Stimulated activated CD4-positive, alpha-beta T cell treated with anti-CD3 and anti-CD28 coated beads, Interleukin-4, amount 100 ng/mL, for 24 hours (primary cell): ENCODE results near the gene LBP.
"Not testable (repeated sequence)": the region's sequence is repeated elsewhere in the genome, so short reads cannot be mapped to it uniquely, and the experiment has no call there.

Experiments
- DNase-seq: peaks from one replicate; pipeline ENCODE4 v3.0.0-alpha.2; 2020

LBP gene, protein sequence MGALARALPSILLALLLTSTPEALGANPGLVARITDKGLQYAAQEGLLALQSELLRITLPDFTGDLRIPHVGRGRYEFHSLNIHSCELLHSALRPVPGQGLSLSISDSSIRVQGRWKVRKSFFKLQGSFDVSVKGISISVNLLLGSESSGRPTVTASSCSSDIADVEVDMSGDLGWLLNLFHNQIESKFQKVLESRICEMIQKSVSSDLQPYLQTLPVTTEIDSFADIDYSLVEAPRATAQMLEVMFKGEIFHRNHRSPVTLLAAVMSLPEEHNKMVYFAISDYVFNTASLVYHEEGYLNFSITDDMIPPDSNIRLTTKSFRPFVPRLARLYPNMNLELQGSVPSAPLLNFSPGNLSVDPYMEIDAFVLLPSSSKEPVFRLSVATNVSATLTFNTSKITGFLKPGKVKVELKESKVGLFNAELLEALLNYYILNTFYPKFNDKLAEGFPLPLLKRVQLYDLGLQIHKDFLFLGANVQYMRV

DNA sequence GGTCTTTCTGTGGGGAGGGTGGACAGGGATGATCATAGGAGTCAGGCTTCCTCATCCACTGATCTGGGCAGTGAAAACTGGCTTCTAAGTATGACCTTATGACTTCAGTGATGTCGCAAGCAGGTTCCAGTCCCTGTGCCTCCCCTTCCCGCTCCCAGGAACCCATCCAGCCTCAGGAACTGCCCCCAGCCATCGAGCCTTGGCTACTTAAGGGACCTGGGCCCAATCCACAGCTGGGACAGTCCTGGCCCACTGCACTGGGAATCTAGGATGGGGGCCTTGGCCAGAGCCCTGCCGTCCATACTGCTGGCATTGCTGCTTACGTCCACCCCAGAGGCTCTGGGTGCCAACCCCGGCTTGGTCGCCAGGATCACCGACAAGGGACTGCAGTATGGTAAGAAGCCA lies at the start of gene LBP:
TSS of gene LBP (plus strand) at position 236 of the 405 bp plus-strand sequence. CDS start at position 271, 35 bp downstream.
- DNase-seq = no peak

DNA sequence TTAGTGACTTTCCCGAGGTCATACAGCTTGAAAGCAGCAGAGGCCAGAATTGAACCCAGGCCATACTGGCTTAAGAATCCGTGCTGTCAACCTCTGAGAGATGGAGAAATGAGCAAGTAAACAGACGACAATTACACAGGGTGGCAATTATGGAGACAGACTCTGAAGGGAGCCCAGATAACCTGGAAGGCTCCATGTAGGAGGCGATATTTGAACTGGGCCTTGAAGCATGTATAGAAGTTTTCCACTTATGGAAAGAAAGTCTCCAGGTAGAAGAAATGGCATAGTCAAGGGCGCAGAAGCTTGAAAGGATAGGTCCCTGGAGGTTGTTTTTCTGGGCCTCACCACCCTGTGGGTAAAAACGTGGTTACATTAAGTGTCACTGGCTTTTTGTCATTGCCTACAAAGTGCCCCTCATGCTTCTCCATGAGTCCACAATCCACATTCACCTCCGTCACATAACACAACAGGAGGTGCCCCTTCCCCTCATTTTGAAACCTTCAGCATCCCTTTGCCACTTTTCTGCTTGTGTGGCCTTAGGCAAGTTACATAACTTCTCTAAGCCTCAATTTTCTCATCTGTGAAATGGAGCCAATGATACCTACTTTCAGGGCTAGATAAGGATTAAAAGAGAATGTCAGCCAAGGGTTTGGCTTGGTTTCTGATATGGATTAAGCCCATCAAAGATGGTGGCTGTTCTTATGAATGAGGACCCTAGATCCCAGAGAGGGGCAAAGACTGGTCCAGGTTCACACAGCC lies 48.2 kb upstream of the LBP start:
- DNase-seq = no peak

DNA sequence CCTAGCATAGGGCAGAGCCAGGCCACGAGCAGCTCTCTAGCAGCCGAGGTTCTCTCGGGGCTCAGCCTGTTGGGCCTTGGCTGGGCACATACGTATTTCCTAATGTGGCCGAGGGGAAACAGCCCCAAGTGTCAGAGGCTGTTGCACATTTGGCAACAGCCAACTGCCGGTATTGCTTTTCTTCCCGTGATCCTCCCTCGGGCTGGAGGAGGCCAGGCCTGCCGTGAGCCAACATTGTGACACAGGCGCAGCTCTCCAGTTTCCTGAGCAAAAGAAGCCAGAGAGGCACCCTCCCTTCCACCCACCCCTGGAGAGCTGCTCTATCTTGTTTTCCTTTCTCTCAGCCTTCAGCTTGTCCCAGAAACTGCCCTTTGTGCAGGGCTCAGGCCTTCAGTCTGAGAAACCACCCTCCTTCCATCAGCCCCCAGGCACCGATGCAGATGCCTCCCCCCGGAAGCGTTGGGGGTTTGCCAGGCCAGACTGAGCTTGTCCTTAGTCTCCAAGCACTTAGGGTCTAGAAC lies 47.5 kb upstream of the LBP start:
- no peak for DNase-seq

DNA sequence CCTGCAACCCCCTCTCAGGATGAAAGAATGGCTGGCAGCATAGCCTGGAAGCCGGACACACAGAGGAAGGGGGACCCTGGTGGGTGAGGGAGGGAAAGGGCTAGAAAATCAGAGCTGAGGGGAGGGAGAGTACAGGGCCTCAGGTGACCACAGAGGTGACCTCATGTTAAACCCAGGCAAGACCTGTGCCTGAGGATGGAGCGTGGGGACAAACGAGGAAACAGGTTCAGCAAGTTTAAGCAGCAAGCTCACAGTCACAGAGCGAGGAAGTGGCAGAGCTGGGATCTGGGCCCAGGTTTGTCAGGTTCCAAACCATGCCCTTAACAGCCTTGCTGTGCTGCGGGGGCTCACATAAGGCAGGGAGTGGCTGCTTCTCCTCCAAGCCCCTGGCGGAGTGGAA lies 46.3 kb upstream of the LBP start:
- DNase-seq = no peak

DNA sequence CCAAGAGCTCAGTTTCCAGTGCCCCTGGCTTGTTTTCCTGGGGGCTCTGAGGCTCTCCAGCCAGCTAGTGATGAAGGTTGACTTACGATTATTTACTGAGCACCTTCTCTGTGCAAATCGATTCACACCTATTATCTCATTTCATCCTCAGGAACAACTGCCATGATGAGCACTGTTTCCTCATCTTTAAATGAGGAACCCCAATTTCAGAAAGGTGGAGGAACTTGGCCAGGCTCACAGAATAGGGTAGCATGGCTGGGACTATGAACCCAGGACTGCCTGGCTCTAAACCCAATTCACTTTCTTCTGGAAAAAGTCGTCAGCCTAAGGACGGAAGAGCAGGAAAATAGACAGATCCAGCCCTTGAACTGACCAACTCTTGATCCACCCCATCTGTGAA lies 45.8 kb upstream of the LBP start:
- DNase-seq = no peak

DNA sequence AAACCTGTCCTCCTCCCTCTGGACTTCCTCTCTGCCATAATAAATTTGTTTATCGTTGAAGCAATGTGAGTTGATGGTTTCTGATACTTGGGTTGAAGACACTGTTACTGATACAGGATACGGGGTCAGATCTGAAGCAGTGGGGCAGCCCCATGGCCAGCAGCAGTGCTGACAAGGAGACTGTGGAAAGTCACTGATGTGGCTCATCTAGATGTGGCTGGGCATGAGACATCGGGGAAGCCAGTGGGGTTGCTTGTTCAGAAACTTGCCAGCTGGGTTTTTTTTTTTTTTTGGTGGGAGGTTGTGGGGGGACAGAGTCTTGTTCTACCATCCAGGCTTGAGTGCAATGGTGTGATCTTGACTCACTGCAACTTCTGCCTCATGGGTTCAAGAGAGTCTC lies 45.0 kb upstream of the LBP start:
- no peak for DNase-seq

DNA sequence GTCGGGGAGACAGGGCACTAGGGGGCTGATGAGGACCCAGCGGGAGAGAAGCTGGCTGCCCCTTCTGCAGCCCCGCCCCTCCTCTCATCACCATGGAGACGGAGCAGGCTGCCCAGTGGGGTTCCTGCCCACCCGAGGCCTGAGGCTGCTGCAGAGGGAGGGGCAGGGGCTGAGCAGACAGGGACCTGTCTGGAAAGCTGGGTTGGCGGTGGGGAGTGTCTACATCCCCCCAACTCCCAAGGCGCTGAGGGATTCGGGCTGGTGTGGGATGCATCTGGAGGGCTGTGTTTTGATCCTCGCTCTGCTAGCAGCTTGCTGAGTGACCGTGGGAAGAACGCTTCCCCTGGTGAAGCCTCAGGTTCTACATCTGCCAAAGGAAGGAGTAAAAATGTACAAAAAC lies 43.5 kb upstream of the LBP start:
- DNase-seq = no peak

DNA sequence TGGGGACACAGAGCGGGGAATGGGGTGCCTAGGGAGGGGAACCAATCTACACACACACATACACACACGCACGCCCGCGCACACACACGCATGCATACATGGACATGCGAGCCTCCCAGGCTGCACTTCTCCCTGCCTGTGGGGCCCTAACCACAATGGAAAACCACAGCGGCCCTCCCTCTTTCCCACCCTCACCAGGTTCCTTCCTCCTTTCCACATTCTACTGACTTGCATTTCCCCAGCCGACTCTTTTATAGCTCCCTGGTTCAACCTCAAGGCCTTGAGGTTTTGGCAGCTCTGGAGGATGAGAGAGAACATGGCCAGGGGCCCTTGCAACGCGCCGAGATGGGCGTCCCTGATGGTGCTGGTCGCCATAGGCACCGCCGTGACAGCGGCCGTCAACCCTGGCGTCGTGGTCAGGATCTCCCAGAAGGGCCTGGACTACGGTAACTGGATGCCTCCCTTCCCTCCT lies 42.3 kb upstream of the LBP start, which contains the start of gene BPI:
TSS of gene BPI (plus strand) at position 249 of the 472 bp plus-strand sequence. CDS start at position 317, 68 bp downstream.
- DNase-seq = no peak

DNA sequence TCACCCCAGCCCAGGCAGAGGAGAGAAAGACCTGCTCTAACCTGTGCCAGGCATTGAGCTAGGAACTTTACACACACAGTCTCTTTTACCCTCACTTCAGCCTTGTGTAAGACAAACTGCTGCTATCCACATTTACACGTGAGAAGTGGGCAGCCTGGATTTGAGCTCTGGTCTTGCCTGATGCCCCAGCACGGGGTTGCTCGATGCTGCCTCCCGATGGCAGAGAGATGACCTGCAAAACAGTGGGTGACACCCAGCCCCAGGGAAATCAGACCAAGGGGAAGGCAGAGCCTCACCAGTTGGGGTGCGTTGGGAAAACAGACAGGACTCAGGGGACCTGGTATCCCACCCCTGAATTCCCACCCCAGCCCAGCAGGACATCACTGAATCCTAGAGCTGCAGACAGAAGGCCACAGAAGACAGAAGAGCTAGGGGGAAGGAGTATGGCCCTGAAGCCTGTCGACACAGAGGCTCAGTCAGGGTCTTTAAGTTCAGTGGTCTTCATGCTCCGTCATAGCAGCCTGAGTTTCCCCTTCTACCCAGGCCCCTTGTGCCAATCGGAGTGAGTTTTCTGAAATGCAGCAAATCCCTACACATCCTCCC lies 41.3 kb upstream of the LBP start:
- no peak for DNase-seq

DNA sequence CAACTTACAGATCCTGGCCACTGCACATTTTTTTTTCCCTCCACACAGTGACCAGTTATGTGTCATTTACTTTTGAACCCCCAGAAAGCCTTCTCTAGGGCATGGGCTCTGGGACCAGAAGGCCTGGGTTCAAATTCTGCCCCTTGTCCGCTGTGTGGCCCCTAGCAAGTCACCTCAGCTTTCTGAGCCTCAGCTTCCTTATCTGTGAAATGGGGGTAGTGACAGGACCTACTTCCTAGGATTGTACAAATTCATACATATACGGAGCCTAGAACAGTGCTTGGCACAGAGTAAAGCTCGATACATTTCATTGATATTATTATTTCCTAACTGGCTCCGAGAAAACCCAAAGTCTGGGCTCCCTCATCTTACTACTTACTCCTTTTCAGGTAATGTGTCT lies 40.7 kb upstream of the LBP start:
- DNase-seq = no peak

DNA sequence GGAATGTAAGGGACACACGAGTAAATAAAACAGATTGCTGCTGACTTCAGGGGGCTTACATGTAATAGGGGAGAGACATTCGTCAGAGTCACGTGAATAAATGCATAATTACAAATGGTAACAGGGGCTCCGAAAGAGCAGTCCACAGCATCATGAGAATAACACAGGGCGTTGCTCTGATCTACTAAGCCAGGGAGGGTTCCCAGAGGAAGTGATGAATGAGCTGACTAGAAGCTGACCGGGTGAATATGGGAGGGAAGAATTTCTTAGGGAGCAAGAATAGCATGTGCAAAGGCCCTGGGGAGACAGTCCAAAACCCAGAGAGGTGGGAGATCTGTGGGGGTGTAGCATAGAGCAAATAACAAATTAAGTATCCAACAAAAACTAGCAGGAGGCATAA lies 39.9 kb upstream of the LBP start:
- no peak for DNase-seq

DNA sequence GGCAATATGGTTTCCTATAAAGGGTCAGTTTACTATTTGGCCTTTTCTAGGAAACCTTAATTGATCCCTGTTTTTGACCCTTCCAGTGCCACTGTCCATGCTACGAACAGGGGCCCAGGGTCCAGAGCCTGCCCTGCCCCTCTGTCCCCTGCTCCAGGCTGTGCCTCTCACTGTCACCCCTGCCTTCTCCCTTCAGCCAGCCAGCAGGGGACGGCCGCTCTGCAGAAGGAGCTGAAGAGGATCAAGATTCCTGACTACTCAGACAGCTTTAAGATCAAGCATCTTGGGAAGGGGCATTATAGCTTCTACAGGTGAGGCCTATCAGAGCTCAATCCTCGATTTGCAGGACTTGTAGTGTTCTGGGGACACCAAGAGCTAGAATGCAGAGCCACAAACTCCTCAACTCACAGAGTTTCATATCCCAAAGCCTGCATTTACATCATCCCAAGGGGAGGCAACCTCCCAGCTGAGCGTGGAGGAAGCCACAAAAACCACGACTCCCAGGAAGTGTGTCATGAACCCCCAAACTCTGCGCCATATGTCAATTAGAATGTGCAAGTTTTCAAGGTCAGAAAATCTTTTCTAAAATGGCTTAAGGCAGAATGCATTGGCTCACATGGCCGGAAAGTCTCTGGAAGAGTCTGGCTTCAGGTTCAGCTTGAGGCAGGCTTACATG lies 38.8 kb upstream of the LBP start:
- DNase-seq = no peak

DNA sequence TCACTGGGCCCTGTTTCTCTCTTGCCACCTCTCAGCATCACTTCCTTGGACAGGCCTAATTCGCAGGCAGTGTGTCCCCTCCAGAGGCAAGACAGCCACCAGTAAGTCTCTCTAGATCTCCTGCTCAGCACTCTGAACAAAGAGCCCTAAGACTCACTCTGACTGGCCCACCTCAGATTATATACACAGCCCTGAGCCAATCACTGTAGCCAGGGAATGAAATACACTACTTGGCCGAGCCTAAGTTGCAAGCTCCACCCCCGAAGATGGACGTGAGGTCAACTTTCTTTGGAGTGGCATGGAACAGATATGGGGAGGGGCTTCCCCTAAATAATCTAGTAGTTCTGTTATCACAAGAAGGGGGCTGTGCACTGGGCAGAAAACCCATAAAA lies 38.2 kb upstream of the LBP start:
- no peak for DNase-seq

DNA sequence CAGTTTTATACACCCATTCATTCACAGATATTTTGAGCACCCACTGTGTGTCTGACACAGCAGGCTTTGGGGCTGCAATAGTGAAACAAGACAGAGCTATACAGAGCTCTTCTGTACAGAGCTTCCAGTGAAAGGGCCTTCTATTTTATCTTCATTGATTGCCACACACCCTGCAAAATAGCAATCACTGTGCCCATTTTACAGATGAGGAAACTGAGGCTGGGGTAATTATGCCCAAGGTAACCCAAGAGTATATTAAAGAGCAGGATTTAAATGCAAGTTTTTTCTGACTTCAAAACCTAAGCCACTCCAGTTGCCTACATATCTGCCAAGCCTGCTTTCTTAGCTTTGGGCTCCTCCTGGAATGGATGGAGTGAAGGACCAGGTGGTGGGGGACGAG lies 37.8 kb upstream of the LBP start:
- DNase-seq = no peak

DNA sequence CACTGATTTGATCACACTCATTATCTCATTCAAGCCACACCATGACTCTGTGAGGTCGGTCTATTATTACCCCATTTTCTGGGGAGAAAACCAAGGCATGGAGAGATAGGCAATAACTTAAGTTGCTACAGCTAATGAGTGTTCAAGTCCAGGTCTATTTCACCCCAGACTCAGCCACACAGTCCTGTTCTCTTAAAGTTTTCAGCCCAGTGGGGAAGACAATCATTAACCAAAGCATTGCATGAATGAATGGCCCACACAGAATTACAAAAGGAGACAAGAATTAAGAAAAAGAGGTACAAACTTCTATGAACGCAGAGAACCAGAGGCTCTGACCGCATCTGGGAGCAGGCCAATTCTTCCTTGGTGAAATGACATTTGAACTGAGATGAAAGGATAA lies 35.2 kb upstream of the LBP start:
- no peak for DNase-seq

DNA sequence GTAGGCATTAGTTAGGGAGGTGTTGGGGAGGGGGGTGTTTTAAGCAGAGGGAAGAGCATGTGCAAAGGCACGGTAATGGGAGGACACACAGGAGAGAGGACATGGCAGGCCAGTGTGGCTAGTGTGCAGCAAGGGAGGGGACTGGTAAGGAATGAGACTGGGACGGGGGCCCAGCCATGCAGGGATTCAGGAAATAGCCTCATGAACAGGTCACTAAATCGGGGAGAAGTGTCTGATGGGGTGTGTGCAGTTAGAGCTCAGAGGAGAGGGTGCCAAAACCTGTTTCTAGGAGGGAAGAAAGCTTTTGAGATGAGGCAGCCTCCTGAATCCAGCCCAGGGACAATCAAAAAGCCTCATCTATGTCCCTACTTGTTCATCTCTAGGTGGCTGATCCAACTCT lies 34.8 kb upstream of the LBP start:
- no peak for DNase-seq

DNA sequence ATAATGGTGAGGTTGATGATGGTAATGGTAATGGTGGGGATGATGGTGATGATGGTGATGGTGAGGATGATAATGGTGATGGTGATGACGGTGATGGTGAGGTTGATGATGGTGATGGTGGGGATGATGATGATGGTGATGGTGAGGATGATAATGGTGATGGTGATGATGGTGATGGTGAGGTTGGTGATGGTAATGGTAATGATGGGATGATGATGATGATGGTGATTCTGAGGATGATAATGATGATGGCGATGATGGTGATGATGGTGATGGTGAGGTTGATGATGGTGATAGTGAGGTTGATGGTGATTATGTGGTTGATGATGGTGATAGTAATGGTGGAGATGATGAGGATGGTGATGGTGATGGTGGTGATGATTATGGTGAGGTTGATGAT lies 32.6 kb upstream of the LBP start:
- DNase-seq = no peak

DNA sequence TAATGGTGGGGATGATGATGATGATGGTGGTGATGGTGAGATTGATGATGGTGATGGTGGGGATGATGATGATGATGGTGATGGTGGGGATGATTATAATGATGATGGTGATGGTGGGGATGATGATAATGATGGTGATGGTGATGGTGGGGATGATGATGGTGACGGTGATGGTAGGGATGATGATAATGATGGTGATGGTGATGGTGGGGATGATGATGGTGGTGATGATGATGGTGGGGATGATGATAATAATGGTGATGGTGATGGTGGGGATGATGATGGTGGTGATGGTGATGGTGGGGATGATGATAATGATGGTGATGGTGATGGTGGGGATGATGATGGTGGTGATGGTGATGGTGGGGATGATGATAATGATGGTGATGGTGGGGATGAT lies 31.9 kb upstream of the LBP start:
- DNase-seq = not testable (repeated sequence)

DNA sequence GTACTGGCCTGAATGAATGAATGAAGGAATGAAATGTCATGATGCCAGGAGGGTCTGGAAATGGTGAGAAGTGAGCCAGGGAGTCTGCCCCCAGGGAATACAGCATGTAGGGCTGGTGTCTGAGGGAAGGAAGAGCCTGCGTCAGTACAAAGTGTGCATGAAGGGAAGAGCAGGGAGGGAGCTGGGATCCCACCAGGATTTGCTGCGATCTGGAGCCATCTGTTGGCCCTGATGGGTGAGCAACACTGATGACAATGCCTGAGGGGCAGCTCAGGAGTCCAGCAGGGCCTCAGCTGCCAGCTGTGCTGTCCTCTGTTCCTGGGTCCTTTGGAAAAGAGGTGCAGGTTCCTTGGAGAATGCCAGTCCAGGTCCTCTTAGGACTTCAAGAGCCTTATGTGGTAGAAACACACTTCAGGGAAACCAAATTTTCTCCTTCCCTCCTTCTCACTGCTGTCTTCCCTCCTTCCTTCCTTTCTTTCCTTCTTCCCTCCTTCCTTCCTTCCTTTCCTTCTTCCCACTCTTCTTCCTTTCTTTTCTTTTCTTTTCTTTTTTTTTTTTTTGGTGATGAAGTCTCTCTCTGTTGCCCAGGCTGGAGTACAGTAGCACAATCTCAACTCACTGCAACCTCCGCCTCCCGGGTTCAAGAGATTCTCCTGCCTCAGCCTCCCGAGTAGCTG lies 30.9 kb upstream of the LBP start:
- DNase-seq = no peak

DNA sequence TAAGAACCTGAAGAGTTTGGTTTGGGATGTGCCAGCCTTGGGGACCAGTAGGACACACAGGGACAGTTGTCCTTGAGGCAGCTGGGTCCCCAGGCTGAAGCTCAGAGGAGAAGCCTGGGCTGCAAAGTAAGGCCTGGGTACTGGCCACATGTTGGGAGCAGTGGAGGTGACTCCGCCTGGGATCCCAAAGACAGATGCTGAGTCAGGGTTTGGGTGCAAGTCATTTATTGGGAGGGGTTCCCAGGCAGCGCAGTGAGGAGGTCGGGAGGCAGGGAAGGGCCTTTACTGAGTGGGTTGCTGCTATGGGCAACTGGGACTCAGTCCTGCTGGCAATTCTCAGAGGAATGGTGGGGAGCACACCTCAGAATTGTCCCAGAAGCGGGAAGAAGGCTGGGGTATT lies 29.9 kb upstream of the LBP start:
- DNase-seq = no peak

DNA sequence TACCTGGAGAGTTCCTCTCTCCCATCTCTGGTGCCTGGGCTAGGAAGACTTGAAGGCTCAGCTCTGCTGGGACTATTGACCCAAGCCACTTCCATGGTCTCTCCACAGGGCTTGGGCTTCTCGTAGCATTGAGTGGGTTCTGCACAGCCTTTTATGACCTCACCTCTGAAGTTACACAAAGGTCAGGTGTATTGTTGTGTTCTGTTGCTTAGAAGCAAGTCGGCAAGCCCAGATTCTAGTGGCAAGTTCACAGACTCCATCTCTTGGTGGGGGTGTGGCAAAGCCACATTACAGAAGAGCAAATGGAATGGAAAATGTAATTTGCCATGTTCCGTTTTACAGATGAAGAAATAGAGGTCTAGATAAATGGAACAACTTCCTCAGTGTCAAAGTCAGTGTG lies 28.9 kb upstream of the LBP start:
- DNase-seq = no peak

DNA sequence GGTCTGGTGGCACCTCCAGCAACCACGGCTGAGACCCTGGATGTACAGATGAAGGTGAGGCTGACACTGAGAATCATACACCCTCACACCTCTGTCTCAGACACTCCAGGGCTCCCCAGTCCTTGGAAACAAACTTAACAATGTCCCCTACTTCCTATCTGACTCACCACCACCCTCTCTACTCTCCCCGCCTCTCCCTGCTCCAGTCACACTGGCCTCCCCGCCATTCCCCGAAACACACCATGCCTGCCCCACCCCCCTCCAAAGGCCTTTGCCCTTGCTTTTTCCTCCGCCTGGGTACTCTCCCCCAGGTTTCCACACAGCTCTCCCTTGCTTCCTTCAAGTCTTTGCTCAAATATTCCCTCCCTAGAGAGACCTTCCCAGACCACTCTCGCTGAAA lies 26.1 kb upstream of the LBP start:
- no peak for DNase-seq
